Measurements from ENCODE around the gene UPK3BL1.
"Not testable (repeated sequence)": the region's sequence is repeated elsewhere in the genome, so short reads cannot be mapped to it uniquely, and the experiment has no call there.

DNA sequence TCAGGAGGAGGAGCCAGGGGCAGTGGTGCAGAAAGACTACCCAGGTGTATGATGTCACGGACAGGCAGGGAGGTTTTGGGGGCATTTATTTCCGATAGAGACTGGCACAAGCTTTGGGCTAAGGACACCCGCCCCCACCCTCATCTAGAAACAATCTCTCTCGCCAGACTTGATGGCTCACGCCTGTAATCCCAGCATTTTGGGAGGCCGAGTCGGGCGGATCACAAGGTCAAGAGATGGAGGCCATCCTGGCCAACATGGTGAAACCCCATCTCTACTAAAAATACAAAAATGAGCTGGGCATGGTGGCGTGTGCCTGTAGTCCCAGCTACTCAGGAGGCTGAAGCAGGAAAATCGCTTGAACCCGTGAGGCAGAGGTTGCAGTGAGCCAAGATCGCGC lies 5.6 kb downstream of the UPK3BL1 start:
- not testable (repeated sequence) for TF ChIP-seq PATZ1 (CRISPR knock-in tag; IDR thresholded peaks at IDR 0.05; ENCODE audit: borderline replicate concordance); ZFP3 (CRISPR knock-in tag; IDR thresholded peaks at IDR 0.05); TSHZ2 (CRISPR knock-in tag; IDR thresholded peaks at IDR 0.05); ZNF565 (CRISPR knock-in tag; conservative IDR thresholded peaks at IDR 0.05; ENCODE audit: low read depth); ZFP30 (CRISPR knock-in tag; IDR thresholded peaks at IDR 0.05)
- TF ChIP-seq, protein P1, sequence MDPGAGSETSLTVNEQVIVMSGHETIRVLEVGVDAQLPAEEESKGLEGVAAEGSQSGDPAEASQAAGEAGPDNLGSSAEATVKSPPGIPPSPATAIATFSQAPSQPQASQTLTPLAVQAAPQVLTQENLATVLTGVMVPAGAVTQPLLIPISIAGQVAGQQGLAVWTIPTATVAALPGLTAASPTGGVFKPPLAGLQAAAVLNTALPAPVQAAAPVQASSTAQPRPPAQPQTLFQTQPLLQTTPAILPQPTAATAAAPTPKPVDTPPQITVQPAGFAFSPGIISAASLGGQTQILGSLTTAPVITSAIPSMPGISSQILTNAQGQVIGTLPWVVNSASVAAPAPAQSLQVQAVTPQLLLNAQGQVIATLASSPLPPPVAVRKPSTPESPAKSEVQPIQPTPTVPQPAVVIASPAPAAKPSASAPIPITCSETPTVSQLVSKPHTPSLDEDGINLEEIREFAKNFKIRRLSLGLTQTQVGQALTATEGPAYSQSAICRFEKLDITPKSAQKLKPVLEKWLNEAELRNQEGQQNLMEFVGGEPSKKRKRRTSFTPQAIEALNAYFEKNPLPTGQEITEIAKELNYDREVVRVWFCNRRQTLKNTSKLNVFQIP (CRISPR knock-in tag; IDR thresholded peaks at IDR 0.05; ENCODE audit: borderline replicate concordance, low read depth): not testable (repeated sequence)

All from SK-N-SH treated with all-trans-retinoic acid at 6 μM for 48 hours (cell line).